ENCODE data around the gene GLYATL3. TPM values are rescaled to one million over a fixed set of nuclear protein-coding genes. Genes with fewer than 3 reads are reported as not detected.

Gene GLYATL3
- total RNA-seq, 1 donor from 2014 or later, result not detected

DNA sequence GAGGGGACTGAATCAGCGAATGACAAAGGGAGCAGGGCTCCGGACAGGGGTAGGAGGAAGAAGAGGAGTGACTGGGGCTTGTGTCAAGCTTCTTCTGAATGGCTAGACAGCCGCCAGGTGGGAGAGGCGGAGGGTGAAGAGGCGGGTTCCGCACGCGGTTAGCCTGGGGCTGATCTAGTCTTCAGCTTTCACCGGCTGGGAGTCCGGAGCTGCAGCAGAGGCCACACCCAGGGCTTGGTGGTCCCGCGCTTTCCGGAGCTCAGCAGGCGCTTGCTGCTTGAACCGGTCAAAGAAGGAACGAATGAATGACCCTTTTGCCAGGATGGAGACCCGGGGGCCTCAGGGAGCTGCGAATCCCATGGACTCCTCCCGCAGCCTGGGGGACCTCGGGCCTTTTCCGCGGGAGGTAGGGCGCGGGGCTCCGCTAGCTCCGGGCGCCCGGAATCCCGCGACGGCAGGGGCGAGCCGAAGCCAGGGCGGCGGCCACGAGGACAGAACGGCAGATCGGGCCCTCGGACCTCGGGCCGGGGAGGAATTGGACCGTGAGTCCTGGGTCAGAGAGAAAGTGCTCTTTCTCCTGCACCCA lies 50.9 kb downstream of the GLYATL3 start, which contains the start of gene C6orf141:
Gene C6orf141, plus strand, starts transcription at position 177 of the 586 bp plus-strand sequence. Its CDS starts 125 bp downstream, at position 302.
- no peaks in the 10 kb centered on the region for H3K36me3 Mint-ChIP-seq
- H3K9me3 Mint-ChIP-seq, result no peaks in the 10 kb centered on the region
- peak within 1 kb of the TSS; percentile 78 for H3K4me3 Mint-ChIP-seq
- peak; percentile 42 to 60 for DNase-seq (ENCODE audit: low spot score in 2 of 2, unreplicated experiment in 2 of 2)
- TF ChIP-seq, protein P1, sequence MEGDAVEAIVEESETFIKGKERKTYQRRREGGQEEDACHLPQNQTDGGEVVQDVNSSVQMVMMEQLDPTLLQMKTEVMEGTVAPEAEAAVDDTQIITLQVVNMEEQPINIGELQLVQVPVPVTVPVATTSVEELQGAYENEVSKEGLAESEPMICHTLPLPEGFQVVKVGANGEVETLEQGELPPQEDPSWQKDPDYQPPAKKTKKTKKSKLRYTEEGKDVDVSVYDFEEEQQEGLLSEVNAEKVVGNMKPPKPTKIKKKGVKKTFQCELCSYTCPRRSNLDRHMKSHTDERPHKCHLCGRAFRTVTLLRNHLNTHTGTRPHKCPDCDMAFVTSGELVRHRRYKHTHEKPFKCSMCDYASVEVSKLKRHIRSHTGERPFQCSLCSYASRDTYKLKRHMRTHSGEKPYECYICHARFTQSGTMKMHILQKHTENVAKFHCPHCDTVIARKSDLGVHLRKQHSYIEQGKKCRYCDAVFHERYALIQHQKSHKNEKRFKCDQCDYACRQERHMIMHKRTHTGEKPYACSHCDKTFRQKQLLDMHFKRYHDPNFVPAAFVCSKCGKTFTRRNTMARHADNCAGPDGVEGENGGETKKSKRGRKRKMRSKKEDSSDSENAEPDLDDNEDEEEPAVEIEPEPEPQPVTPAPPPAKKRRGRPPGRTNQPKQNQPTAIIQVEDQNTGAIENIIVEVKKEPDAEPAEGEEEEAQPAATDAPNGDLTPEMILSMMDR (IDR thresholded peaks at IDR 0.05; ENCODE audit: unreplicated experiment), result no peak
- peaks cover 22% of the 10 kb centered on the region for H3K27me3 Mint-ChIP-seq (ENCODE audit: low read depth)
- peak within 1 kb of the TSS; percentile 84 for H3K27ac Mint-ChIP-seq
- peaks cover 41% of the 10 kb centered on the region for H3K4me1 Mint-ChIP-seq

- peaks cover 22% of the 10 kb centered on the region for H3K27me3 Mint-ChIP-seq (ENCODE audit: low read depth)
- H3K27ac Mint-ChIP-seq, result peak overlapping the region; percentile 84
- peaks cover 39% of the 10 kb centered on the region for H3K4me1 Mint-ChIP-seq
- H3K4me3 Mint-ChIP-seq, result peak overlapping the region; percentile 78
- TF ChIP-seq, protein P1 (IDR thresholded peaks at IDR 0.05; ENCODE audit: unreplicated experiment), result no peak
- no peaks in the 10 kb centered on the region for H3K36me3 Mint-ChIP-seq
- peak in 1 of 2 experiments; percentile 51 for DNase-seq (ENCODE audit: low spot score in 2 of 2, unreplicated experiment in 2 of 2)
- no peaks in the 10 kb centered on the region for H3K9me3 Mint-ChIP-seq
Observed at GRCh38 chr6:49551078-49551865, 51.5 kb downstream of the GLYATL3 start.

- TF ChIP-seq, protein P1 (IDR thresholded peaks at IDR 0.05; ENCODE audit: unreplicated experiment), result no peak
- peaks cover 34% of the 10 kb centered on the region for H3K4me1 Mint-ChIP-seq
- no peak for DNase-seq (ENCODE audit: low spot score in 2 of 2, unreplicated experiment in 2 of 2)
- no peaks in the 10 kb centered on the region for H3K36me3 Mint-ChIP-seq
- H3K27ac Mint-ChIP-seq, result no peak overlapping the region
- peaks cover 22% of the 10 kb centered on the region for H3K27me3 Mint-ChIP-seq (ENCODE audit: low read depth)
- H3K9me3 Mint-ChIP-seq, result no peaks in the 10 kb centered on the region
- H3K4me3 Mint-ChIP-seq, result peak overlapping the region; percentile 78
Observed at GRCh38 chr6:49551866-49552129, 52.1 kb downstream of the GLYATL3 start.

GRCh38 chr6:49552596-49552995 lies 52.9 kb downstream of the GLYATL3 start:
- peaks cover 22% of the 10 kb centered on the region for H3K27me3 Mint-ChIP-seq (ENCODE audit: low read depth)
- no peak overlapping the region for H3K27ac Mint-ChIP-seq
- H3K4me3 Mint-ChIP-seq, result peak overlapping the region; percentile 25

GRCh38 chr6:49553384-49553783 lies 53.7 kb downstream of the GLYATL3 start:
- H3K36me3 Mint-ChIP-seq, result peaks cover 3% of the 10 kb centered on the region
- no peaks in the 10 kb centered on the region for H3K9me3 Mint-ChIP-seq
- no peak overlapping the region for H3K27ac Mint-ChIP-seq
- peaks cover 22% of the 10 kb centered on the region for H3K27me3 Mint-ChIP-seq (ENCODE audit: low read depth)
- H3K4me3 Mint-ChIP-seq, result no peak overlapping the region
- H3K4me1 Mint-ChIP-seq, result peaks cover 27% of the 10 kb centered on the region
- DNase-seq (ENCODE audit: low spot score in 2 of 2, unreplicated experiment in 2 of 2), result no peak
- TF ChIP-seq, protein P1 (IDR thresholded peaks at IDR 0.05; ENCODE audit: unreplicated experiment), result no peak

More at GRCh38 chr6:49552596-49552995, 52.9 kb downstream of the GLYATL3 start:
- Mint-ChIP-seq H3K36me3 (no peaks in the 10 kb centered on the region), H3K4me1 (peaks cover 27% of the 10 kb centered on the region), H3K9me3 (no peaks in the 10 kb centered on the region)
- DNase-seq (ENCODE audit: low spot score in 2 of 2, unreplicated experiment in 2 of 2), result no peak
- TF ChIP-seq, protein P1 (IDR thresholded peaks at IDR 0.05; ENCODE audit: unreplicated experiment), result no peak
